K562 (cell line): ENCODE data around the gene PTTG1IP. TPM values are rescaled to one million over a fixed set of nuclear protein-coding genes. Genes with fewer than 3 reads are reported as not detected.

Experiments used
- DDX20 ChIP-seq: fragments of 450-650 bp; IDR thresholded peaks from 2 replicates; pipeline ENCODE4 v1.6.1; 2016; ENCODE audit warnings: missing genetic modification characterization, low read depth, mild to moderate bottlenecking, missing compliant biosample characterization, moderate library complexity
- KDM1A ChIP-seq, 2 experiments: fragments of 450-650 bp; IDR thresholded peaks; 2 replicates each; pipeline ENCODE4 v1.6.1; 2016; ENCODE audit warnings: mild to moderate bottlenecking in 2 of 2
- KLF1 ChIP-seq: fragments of 450-650 bp; IDR thresholded peaks from 2 replicates; pipeline ENCODE4 v1.6.1; 2016; ENCODE audit warnings: missing genetic modification characterization, missing compliant biosample characterization
- MECOM ChIP-seq: fragments of 250-450 bp; sonication (Bioruptor Pico); IDR thresholded peaks from 2 replicates; pipeline ENCODE4 v1.8.0; 2022; ENCODE audit warnings: inconsistent platforms
- TARDBP ChIP-seq: fragments of 450-650 bp; IDR thresholded peaks from 2 replicates; pipeline ENCODE4 v1.6.1; 2016
- TRIM24 ChIP-seq, 2 experiments: fragments of 450-650 bp; IDR thresholded peaks; 2 replicates each; pipeline ENCODE4 v1.6.1; 2016
- polyA plus RNA-seq, 8 experiments: library from polyadenylated mRNA; depleted of rRNA in 4 of 8; stranded (reverse) in 5 of 8; unstranded in 3 of 8; fragments of >200 nt; fragmentation: Nextera tagmentation in 2 of 8; fragmentation: Illumina TruSeq in 1 of 8; extraction: Ambion mirVana in 2 of 8; extraction: Trizol in 1 of 8; gene quantifications; 2 replicates each; pipeline versions ENCODE4 v1.2.1 to v1.2.3, GENCODE V29; 2011 to 2014; ENCODE audit warnings: inconsistent platforms in 1 of 8, missing spikeins in 1 of 8
- total RNA-seq, 7 experiments: library from RNA; depleted of rRNA in 6 of 7; stranded (reverse); fragments of >200 nt in 6 of 7; fragmentation: Illumina TruSeq in 2 of 7; extraction: Trizol in 2 of 7; gene quantifications; 2 replicates each; pipeline versions ENCODE4 v1.2.1 to v1.2.3, GENCODE V29; 2011 to 2021; ENCODE audit warnings: low replicate concordance in 1 of 7
- TF ChIP-seq, protein P1 (sequence below), 2 experiments: IDR thresholded peaks in 1 of 2; conservative IDR thresholded peaks in 1 of 2; 2 replicates each; pipeline ENCODE4 v1.6.1; 2016; ENCODE audit warnings: low read depth in 2 of 2, mild to moderate bottlenecking in 1 of 2, missing compliant biosample characterization in 1 of 2, missing genetic modification characterization in 1 of 2, moderate library complexity in 1 of 2
- TF ChIP-seq, protein P2 (sequence below): fragments of 450-650 bp; IDR thresholded peaks from 2 replicates; pipeline ENCODE4 v1.6.1; 2014; ENCODE audit warnings: low read depth, mild to moderate bottlenecking, moderate library complexity, borderline replicate concordance
- TF ChIP-seq, protein P3 (sequence below), 2 experiments: fragments of 200-800 bp in 1 of 2; sonication (Bioruptor generic) in 1 of 2; sonication (generic) in 1 of 2; formaldehyde crosslinking in 1 of 2; IDR thresholded peaks in 1 of 2; conservative IDR thresholded peaks in 1 of 2; 2 replicates each; pipeline versions ENCODE4 v1.5.0 to v1.6.1; 2016 to 2020; ENCODE audit warnings: missing compliant biosample characterization in 1 of 2, missing genetic modification characterization in 1 of 2, missing genetic modification reagents in 1 of 2

The PTTG1IP gene
- total and polyA plus RNA-seq, 9 of the 15 experiments (the other 6 are each of a cell fraction or from before 2014, with no cell fraction given), result 5.0 to 99.3 (median 82.4) TPM

DNA sequence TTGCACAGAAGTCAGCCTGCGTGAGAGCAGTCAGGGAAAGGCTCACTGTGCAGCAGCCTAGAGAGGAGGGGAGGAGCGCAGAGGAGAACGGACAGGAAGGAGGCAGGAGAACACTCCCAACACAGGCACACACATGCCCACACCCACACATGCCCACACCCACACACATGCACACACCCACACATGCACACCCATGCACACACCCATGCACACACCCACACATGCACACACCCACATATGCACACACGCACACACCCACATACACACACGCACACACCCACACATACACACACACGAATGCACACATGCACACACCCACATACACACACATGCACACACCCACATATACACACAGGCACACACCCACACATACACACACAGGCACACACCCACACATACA is 62.7 kb downstream of the PTTG1IP start (continued):
- TF ChIP-seq, protein P1, sequence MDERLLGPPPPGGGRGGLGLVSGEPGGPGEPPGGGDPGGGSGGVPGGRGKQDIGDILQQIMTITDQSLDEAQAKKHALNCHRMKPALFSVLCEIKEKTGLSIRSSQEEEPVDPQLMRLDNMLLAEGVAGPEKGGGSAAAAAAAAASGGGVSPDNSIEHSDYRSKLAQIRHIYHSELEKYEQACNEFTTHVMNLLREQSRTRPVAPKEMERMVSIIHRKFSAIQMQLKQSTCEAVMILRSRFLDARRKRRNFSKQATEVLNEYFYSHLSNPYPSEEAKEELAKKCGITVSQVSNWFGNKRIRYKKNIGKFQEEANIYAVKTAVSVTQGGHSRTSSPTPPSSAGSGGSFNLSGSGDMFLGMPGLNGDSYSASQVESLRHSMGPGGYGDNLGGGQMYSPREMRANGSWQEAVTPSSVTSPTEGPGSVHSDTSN (CRISPR knock-in tag; IDR thresholded peaks at IDR 0.05; ENCODE audit: low read depth), result no peak
- TF ChIP-seq, protein P1 (tag; conservative IDR thresholded peaks at IDR 0.05; ENCODE audit: low read depth), result no peak
- peak in 1 of 2 experiments; percentile 96; a peak in 2 of 4 replicates for TF ChIP-seq KDM1A (IDR thresholded peaks at IDR 0.05)
- no peak for TF ChIP-seq KLF1
- TF ChIP-seq, protein P2, sequence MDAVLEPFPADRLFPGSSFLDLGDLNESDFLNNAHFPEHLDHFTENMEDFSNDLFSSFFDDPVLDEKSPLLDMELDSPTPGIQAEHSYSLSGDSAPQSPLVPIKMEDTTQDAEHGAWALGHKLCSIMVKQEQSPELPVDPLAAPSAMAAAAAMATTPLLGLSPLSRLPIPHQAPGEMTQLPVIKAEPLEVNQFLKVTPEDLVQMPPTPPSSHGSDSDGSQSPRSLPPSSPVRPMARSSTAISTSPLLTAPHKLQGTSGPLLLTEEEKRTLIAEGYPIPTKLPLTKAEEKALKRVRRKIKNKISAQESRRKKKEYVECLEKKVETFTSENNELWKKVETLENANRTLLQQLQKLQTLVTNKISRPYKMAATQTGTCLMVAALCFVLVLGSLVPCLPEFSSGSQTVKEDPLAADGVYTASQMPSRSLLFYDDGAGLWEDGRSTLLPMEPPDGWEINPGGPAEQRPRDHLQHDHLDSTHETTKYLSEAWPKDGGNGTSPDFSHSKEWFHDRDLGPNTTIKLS, result no peak
- TF ChIP-seq, protein P3, sequence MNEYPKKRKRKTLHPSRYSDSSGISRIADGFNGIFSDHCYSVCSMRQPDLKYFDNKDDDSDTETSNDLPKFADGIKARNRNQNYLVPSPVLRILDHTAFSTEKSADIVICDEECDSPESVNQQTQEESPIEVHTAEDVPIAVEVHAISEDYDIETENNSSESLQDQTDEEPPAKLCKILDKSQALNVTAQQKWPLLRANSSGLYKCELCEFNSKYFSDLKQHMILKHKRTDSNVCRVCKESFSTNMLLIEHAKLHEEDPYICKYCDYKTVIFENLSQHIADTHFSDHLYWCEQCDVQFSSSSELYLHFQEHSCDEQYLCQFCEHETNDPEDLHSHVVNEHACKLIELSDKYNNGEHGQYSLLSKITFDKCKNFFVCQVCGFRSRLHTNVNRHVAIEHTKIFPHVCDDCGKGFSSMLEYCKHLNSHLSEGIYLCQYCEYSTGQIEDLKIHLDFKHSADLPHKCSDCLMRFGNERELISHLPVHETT (CRISPR knock-in tag; conservative IDR thresholded peaks at IDR 0.05 in 1 of 2, IDR thresholded peaks at IDR 0.05 in 1 of 2), result no peak
- no peak for TF ChIP-seq MECOM (CRISPR knock-in tag)
- TF ChIP-seq DDX20 (tag), result no peak
- TF ChIP-seq TRIM24 (IDR thresholded peaks at IDR 0.05), result peak in 1 of 2 experiments; percentile 51; a peak in 1 of 4 replicates
- peak; percentile 56; the same call in 1 of the 2 replicates for TF ChIP-seq TARDBP
